NCI-H1417 treated with DMSO at 0.1 percent for 48 hours (cell line): ENCODE results near the gene DNAJB11.

Source experiments
- DNase-seq: peaks from one replicate; lab custom pipeline; 2025; lab: John Stamatoyannopoulos, UW

Gene DNAJB11

DNA sequence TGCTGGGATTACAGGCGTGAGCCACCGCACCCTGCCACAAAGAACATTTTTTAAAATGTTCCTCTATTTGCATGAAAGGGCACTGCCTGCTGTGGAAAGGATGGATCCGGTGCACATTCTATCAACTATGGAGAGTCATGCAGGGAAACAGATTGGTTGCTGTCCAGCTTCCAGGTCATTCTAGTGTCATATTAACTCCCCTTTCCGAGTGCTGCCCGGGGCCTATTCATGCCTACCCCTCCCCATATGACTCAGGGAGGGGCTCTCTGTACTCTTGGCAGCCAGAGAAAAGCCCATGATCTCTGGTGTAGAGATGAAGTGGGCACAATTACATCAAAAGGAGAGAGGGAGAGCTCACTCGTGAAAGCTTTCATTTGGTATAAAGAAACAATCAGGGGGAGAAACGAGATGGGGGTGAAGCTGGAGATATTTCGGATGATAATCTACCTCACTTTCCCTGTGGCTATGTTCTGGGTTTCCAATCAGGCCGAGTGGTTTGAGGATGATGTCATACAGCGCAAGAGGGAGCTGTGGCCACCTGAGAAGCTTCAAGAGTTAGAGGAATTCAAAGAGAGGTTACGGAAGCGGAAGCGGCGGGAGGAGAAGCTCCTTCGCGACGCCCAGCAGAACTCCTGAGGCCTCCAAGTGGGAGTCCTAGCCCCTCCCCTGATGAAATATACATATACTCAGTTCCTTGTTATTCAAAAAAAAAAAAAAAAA is 26.2 kb downstream of the DNAJB11 start:
- DNase-seq = no peak

DNA sequence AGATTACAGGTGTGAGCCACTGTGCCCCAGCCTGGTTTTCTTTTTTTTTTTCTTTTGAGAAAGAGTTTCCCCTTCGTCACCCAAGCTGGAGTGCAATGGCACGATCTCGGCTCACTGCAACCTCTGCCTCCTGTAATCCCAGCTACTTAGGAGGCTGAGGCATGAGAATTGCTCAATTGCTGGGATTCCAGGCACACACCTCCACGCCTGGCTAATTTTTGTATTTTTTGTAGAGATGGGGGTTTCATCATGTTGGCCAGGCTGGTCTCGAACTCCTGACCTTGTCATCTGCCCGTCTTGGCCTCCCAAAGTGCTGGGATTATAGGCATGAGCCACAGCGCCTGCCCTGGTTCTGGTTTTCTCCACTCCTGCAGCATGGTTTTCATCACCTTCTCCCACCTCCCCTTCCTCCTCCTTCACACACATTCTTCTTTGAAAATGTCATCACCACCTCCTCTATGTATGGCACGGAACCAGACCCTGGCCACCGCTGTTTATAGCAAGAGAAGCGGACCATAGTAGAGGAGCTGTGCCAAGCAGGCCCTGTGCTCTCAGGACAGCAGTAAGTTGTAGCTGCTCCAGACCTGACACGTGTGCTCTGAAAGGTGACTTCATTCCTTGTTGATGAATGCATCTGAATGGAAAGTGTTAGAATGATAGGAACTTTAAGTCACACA is 27.7 kb downstream of the DNAJB11 start:
- DNase-seq = no peak

DNA sequence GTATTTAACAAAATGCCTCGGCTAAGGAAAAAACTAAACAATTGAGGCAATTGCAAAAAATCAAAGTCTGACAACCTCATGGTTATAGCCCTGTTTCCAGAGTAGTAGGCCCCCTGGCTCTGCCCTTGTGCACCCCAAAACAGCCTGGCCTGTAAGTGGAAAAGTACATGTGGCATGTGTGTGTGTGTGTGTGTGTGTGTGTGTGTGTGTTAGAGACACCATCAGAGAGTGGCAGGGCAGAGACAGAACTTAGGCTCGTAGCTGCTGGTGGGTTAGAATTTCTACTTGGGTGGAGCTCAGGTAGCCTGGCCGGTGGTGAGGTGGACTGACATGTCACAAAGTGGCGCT is 28.2 kb downstream of the DNAJB11 start:
- DNase-seq = no peak

DNA sequence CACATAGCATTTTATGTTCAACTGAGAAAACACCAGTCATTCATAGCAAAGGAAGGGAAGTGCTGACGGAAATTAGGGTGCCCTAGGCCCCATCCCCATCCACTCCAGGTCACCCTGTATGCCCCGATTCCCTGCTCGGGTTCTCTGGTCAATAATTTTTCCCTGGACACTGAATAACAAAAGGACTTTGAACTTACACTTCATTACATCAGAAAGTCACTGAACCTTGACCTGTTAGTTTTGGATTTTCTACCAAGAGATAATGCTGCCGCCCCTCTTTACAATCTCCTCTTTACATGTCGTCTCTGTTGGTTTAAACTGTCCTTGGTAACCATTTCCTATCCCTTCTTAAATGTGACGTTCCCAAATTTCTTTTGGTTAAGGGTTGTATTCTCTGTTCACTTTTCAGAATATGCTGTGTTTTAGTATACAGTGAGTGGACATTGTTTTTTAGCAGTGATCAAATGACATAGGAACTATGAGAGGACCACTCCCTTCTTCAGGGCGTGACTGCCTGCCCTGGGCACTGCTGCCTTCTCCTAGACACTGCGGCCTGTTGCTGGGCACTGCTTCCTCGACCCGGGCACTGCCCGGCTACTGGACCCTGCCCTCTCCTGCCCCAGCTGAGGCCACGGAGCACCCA is 28.7 kb downstream of the DNAJB11 start:
- no peak for DNase-seq

DNA sequence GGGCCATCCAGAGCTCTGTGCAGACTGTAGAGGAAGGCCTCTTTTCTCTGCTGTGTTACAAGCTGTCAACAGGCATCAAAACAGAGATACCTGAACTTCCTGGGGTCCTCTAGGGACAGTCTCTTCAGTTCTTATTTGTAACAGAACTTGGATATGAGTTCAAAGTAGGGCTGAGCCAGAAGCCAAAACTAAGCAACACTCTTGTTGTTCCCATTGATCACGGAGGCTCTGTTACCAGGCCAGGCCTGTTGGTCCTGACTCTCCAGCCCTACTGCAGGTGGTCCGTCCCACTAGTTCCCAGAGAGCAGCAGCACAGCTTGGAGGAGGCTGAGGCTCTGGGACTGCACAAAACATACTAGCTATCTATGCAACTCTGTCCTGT is 29.3 kb downstream of the DNAJB11 start:
- DNase-seq = no peak

DNA sequence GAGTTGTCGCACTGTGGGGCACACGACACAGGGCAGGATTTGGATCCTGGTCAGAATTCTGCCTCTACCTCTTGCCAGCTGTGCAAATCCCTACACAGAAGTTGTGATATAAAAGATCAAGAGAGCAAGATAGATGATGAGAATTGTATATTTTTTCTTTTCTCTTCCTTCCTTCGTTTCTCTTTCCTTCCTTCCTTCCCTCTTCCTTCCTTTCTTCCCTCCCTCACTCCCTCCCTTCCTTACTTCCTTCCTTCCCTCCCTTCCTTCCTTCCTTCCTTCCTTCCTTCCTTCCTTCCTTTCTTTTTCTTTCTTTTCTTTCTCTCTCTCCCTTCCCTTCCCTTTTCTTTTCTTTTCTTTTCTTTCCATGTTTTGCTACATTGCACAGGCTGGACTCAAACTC is 30.4 kb downstream of the DNAJB11 start:
- DNase-seq = no peak

DNA sequence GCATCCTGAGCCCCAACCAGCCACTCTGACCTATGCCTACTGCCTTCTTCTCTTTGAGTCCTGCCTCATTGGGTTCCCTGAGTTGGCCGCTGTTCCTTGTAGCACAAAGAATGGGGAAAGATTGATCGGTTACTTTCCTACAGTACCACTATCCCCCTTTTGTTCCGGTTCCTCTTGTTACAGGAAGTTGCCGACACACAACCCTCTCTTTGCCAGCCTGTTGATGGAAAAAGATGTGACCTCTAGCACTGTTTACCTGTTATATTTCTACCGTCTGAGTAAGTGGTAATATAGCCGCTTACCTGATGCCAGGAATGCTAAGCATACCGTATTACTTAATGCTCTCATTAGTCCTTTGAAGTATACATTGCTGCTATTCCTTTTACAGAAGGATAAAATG is 32.6 kb downstream of the DNAJB11 start:
- no peak for DNase-seq

DNA sequence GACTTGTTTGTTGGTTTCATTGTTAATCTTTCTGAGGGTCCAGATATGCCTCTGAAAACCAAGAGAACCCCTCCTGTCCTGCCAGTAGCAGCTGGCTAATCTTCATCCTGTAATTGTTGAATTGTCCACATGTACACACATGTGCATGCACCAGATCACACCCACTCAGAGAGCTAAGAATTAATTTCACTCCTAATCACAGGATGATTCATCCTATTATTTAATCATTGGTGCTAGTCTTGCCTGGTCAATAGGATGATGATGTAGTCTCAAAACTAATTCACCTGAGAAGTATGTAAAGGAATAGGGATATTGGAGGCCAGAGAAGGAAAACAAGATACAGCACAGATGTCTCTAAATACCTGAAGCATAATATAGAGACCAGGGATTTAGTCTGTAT is 34.6 kb downstream of the DNAJB11 start:
- DNase-seq = no peak

DNA sequence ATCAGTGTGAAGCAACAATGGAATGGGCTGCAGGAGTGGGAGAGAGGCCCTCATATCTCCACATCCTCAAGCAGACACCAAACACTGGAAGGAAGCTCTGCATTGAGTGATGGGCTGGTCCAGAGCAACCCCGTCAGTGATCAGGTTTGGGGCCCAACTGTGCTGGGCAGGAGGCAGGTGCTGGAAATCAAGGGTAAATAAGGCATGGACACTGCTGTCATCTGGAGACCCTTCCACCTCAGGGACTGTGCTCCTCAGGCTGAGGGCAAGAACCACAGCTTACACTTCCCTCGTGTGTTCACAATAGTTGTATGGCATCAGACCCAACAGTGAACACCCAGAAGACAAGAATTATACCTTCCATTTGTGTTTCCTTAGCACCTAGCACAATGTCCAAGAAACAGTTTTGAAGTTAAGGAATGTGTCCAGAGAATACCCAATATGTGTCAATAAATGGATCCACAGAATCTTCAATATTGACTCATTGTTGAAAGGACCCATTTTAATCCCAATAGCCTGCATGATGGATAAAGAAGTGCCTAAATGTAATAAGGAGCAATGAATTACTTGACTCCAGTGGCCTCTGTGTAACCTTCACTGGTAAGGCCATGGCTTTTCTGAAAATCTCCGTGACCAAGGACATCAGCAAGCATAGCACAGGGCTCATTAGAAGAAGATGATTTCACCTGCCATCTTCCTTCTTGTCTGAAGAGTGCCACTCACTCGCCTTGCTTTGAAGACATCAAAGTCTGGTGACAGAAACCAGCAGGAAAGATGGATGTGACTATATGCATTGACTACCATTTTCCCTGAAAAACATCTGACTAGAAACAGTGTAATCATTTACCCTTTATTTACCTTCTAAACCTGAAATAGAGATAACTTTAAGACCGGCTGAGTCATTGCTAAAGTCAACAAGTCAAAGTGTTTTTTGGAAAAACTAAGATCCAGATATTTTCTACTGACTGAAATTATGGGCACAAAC is 35.3 kb downstream of the DNAJB11 start:
- no peak for DNase-seq

DNA sequence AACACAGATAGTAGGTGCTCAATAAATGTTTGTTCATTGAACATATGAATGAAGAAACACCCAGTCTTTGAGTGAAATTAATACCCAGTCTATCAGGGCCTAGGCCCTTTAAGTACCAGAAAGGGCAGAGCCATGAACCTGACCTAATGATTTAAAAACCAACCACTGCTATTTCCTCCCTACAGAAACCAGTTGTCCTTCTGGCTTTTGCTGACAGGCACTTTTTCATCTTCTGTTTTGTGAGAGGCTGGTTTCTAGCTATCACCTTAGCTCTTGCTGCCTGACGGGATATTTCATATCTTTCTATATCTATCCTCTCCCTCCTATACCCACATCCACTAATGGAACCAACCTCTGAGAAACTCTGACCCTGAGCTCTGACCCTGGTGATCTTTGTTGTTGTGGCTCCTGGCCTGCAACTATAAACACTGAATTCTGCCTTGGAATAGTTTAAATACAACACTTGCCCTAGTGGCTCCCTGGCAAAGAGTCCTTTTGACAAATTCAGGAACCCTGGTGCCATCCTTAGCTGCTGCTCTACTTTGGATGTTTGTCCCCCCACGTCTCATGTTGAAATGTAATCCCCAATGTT is 38.2 kb downstream of the DNAJB11 start:
- DNase-seq = no peak

DNA sequence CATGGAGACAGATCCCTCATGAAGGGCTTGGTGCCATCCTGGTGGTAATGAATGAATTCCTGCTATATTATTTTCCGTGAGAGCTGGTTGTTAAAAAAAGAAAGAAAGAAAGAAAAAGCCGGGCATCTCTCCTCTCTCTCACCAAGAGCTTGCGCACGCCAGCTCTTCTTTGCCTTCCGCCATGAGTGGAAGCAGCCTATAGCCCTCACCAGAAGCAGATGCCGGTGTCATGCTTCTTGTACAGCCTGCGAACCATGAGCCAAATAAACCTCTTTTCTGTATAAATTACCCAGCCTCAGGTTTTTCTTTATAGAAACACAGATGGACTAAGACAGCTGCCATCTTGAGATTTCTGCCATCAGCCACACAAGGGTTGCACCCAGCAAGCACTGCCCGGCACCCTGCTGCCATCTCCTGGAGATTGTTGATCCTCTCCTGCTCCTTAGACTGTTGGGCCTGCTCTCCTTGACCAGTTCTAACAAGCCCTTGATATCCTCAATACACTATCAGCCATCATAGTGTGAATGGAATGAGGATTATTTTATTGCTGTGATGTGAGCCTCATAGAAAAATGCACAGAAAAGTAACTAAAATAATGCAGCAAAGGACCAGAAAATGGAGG is 38.8 kb downstream of the DNAJB11 start:
- DNase-seq = no peak

DNA sequence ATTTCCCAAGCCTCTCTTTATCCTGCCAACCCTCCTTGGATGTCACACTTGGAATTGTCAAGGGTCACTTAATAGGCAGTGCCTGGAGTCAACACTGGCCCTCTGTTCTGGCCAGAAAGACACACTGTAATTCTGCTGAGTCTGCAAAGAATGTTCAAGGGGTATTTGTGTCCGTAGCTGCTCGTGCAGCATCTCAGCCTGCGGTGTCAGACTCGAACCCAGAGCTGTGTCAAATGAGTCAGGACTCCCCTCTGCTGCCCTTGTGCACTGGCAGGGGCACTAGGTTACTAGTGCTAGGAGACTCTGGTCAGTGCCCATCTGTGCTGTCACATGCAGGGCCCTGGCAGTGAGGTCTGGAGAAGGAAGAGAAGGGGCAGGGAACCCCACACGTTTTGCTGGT is 41.5 kb downstream of the DNAJB11 start:
- DNase-seq = no peak

DNA sequence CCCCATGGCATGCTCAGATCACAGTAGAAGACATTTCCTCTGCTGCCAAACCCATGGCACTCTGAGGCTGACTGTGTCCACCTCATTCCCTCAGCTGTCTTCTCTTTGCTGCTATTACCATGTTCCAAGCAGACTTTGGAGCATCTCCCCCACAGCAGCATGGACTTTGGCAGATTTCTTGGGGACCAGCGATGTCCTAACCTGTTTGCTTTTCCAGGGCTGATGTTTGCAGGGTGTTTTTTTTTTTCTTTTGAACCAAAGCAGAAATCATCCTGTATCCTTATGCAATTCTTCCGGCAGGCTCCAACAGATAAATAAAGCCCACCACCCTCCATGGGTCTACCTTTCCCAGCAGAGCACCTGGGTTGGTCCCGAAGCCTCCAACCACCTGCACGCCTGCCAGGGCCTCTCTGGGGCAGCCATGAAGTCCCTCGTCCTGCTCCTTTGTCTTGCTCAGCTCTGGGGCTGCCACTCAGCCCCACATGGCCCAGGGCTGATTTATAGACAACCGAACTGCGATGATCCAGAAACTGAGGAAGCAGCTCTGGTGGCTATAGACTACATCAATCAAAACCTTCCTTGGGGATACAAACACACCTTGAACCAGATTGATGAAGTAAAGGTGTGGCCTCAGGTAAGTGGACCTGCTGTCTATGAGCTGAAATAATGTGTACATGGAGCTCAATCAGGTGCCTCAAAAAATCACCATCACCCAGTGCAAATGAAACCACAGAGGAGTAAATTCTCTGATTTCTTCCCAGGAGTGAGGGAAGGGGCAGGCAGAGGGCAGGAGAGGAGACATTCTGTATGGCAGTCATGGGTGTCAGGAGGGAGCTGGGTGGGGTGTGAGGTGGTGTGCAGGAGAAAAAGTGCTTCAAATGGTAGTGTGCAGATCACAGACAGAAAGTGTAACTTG is 42.5 kb downstream of the DNAJB11 start, which contains the start of gene AHSG:
AHSG (plus strand) TSS at position 340 of the 916 bp plus-strand sequence; CDS start at position 422, 82 bp downstream.
- DNase-seq = no peak

DNA sequence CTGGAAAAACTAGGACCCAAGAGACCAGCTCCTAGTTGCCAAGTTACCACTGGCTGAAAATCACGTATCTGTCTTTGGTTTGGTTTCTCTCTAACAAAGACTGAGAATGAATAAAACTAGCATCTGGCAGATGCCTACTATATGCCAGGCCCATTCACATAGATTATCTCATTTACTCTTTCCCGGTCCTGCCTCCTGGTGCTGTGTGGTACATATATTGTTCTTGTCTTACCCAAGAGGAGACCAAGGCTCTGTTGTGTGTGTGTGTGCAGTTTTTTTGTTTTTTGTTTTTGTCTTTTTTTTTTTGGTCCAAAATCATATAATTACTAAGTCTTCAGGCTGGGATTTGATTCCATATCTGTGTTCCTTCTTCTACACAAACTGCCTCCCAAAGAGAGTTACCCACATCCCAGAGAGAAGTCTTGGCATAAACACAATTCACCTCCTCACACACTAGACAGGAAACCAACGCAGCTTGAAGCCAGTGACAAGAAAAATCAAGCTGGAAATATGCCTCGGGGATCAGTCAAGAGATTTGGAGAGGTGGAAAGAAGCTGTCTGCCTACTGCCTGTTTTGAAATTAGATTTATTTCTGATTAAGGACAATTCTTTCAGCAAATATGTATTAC is 43.2 kb downstream of the DNAJB11 start:
- no peak for DNase-seq

DNA sequence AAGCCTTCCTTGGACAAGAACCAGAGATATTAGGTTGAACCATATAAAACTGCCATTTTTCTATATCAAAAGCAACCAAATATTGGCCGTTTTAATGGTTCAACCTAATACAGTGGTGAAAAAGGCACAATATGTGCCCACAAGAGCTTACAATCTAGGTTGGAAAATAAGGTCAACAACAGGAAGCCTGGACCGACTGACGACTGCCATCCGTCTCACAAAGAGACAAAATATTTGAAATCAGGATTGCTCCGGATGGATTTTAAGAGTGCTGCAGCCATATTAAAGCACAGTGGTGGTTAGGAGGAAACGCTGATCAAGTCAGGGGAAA is 43.7 kb downstream of the DNAJB11 start:
- no peak for DNase-seq

DNA sequence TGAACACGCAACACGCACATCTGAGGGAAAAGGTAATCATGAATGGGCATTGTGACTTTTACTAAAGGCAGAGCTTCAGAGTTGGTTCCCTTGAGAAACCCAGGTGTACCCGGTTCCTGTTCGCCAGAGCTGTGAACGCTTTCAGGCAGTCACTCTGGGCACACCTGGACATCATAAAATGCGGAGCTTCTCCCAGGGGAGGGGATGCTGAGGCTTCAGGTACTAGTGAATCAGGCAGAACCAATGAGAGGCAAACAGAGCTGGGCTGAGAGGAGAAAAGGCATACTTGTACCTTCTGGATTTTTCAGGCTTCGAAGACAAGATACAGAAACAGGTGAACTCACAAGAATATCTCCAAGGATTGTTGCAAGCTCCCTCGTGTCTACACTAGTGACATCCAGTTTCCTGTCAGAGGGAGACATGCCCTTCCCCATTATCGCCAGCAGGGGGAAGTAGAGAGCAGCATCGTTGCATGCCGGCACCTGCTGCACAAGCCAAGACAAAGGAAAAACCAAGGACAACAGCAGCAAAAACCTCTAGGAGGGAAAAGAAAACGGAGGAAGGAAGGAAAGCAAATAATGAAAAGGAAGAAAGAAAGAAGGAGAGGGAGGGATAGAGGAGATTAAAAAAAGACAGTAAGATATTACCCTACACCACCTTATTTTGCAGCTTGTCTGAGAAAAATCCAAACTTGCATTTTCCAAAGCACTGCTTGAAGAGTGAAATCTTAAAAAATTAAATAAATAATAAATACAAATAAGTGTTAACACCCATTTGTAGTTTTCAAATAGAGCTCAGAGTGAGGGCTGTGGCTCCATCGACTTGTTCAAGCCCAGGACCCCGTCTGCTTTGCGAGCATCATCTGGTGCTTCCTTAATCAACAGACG is 44.3 kb downstream of the DNAJB11 start:
- peak; percentile 57 for DNase-seq

DNA sequence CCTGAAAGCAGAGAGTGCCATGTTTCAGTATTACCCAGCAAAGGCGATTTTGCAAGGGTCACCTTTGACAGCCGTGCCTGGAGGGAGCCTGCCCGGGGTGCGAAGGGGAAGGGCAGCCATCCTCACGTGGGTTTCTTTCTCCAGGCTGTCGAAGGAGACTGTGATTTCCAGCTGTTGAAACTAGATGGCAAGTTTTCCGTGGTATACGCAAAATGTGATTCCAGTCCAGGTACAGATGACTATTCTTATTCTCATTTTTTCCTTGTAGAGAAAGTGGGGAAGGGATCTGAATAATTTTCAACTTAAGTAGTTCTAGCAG is 45.7 kb downstream of the DNAJB11 start:
- no peak for DNase-seq

DNA sequence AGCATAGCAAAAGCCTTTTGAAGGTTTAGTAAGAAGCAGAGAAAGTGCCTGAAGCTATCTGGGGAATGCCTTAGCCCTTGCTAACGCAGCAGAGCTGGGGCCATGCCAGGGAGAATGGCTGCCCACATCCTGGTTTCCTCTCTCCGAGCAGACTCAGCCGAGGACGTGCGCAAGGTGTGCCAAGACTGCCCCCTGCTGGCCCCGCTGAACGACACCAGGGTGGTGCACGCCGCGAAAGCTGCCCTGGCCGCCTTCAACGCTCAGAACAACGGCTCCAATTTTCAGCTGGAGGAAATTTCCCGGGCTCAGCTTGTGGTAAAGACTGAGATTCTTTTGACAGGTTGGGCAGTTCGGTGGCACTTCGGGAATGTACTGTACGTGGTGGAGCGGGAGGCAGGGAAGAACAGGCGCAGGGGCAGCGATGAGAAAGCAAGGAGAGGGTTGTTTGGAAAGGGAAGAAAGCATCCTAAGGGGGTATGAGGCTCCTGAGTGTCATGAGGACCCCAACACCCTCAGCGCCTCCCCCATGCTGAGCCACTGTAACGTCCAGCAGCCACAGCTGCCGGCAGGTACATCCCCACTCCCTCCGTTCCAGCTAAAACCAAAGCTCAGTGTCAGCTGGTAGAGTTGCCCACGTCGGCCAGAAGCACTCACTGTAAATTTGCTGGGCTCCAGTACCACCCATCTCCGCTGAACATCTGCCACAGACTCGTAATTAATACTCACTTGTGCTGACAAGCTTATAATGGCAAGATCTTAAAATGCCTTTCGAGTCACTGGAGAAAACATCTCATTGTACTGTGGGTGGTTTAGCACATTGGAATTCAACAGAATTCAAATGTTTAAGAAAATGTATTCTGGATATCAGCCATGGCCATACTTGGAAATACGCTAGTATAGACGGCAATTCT is 46.8 kb downstream of the DNAJB11 start:
- peak; percentile 46 for DNase-seq
